Liver (tissue), 3 donors: ENCODE measurements around the gene UNC13A.

Experiments
- RAD21 ChIP-seq, 2 donors: IDR thresholded peaks; 2 replicates each; pipeline ENCODE4 v1.6.1; 2016; ENCODE audit warnings: antibody characterized with exemption in 2 of 2, mild to moderate bottlenecking in 2 of 2
- TF ChIP-seq, protein P1 (sequence below): fragments of 150-350 bp; IDR thresholded peaks from 2 replicates; pipeline ENCODE4 v1.5.1; 2017; ENCODE audit warnings: improper control_type of control experiment, low read depth, low read length; ENCODE audit not compliant: missing input control
- TF ChIP-seq, protein P2 (sequence below): IDR thresholded peaks from 2 replicates; pipeline ENCODE4 v1.6.1; 2016; ENCODE audit warnings: antibody characterized with exemption, mild to moderate bottlenecking
- TF ChIP-seq, protein P3 (sequence below): IDR thresholded peaks from 2 replicates; pipeline ENCODE4 v1.6.1; 2016; ENCODE audit warnings: antibody characterized with exemption
- donor health status: healthy.
- donor health status: healthy.

DNA sequence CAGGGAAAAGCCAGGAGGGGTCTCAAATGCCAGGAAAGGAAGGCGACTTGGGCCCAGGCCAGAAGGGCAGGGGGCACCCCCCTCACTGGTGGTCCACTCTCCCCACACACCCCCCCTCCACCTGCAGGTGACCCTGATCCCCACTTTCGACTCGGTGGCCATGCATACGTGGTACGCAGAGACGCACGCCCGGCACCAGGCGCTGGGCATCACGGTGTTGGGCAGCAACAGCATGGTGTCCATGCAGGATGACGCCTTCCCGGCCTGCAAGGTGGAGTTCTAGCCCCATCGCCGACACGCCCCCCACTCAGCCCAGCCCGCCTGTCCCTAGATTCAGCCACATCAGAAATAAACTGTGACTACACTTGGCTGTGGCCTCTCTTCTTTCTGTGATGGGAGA is 46.0 kb upstream of the UNC13A start:
- TF ChIP-seq, protein P1, sequence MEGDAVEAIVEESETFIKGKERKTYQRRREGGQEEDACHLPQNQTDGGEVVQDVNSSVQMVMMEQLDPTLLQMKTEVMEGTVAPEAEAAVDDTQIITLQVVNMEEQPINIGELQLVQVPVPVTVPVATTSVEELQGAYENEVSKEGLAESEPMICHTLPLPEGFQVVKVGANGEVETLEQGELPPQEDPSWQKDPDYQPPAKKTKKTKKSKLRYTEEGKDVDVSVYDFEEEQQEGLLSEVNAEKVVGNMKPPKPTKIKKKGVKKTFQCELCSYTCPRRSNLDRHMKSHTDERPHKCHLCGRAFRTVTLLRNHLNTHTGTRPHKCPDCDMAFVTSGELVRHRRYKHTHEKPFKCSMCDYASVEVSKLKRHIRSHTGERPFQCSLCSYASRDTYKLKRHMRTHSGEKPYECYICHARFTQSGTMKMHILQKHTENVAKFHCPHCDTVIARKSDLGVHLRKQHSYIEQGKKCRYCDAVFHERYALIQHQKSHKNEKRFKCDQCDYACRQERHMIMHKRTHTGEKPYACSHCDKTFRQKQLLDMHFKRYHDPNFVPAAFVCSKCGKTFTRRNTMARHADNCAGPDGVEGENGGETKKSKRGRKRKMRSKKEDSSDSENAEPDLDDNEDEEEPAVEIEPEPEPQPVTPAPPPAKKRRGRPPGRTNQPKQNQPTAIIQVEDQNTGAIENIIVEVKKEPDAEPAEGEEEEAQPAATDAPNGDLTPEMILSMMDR, result no peak
- TF ChIP-seq, protein P2, sequence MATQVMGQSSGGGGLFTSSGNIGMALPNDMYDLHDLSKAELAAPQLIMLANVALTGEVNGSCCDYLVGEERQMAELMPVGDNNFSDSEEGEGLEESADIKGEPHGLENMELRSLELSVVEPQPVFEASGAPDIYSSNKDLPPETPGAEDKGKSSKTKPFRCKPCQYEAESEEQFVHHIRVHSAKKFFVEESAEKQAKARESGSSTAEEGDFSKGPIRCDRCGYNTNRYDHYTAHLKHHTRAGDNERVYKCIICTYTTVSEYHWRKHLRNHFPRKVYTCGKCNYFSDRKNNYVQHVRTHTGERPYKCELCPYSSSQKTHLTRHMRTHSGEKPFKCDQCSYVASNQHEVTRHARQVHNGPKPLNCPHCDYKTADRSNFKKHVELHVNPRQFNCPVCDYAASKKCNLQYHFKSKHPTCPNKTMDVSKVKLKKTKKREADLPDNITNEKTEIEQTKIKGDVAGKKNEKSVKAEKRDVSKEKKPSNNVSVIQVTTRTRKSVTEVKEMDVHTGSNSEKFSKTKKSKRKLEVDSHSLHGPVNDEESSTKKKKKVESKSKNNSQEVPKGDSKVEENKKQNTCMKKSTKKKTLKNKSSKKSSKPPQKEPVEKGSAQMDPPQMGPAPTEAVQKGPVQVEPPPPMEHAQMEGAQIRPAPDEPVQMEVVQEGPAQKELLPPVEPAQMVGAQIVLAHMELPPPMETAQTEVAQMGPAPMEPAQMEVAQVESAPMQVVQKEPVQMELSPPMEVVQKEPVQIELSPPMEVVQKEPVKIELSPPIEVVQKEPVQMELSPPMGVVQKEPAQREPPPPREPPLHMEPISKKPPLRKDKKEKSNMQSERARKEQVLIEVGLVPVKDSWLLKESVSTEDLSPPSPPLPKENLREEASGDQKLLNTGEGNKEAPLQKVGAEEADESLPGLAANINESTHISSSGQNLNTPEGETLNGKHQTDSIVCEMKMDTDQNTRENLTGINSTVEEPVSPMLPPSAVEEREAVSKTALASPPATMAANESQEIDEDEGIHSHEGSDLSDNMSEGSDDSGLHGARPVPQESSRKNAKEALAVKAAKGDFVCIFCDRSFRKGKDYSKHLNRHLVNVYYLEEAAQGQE, result no peak
- TF ChIP-seq, protein P3, sequence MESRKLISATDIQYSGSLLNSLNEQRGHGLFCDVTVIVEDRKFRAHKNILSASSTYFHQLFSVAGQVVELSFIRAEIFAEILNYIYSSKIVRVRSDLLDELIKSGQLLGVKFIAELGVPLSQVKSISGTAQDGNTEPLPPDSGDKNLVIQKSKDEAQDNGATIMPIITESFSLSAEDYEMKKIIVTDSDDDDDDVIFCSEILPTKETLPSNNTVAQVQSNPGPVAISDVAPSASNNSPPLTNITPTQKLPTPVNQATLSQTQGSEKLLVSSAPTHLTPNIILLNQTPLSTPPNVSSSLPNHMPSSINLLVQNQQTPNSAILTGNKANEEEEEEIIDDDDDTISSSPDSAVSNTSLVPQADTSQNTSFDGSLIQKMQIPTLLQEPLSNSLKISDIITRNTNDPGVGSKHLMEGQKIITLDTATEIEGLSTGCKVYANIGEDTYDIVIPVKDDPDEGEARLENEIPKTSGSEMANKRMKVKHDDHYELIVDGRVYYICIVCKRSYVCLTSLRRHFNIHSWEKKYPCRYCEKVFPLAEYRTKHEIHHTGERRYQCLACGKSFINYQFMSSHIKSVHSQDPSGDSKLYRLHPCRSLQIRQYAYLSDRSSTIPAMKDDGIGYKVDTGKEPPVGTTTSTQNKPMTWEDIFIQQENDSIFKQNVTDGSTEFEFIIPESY, result no peak
- no peak for TF ChIP-seq RAD21 (IDR thresholded peaks at IDR 0.05)
